Tibial artery (tissue), 4 donors: ENCODE results near the gene HPCAL1.

Experiments
- DNase-seq, 2 donors: peaks; one replicate each; pipeline ENCODE4 v3.0.0-alpha.2; 2019
- H3K27ac ChIP-seq, 2 donors: fragments of 200-600 bp; sonication (generic) in 1 of 2; 1 replicate in 1 of 2; 2 replicates in 1 of 2; pipeline ENCODE4 v1.5.1; 2018 to 2019; ENCODE audit warnings: mild to moderate bottlenecking in 1 of 2
- H3K27me3 ChIP-seq, 2 donors: fragments of 200-600 bp; sonication (generic) in 1 of 2; one replicate each; pipeline versions ENCODE4 v1.5.1 to v1.6.0; 2016 to 2019
- H3K36me3 ChIP-seq, 3 donors: fragments of 200-600 bp; sonication (generic) in 2 of 3; one replicate each; pipeline ENCODE4 v1.5.1; 2016 to 2019; ENCODE audit warnings: mild to moderate bottlenecking in 2 of 3
- H3K4me1 ChIP-seq, 4 donors: fragments of 200-600 bp; sonication (generic) in 2 of 4; 1 replicate in 3 of 4; 2 replicates in 1 of 4; pipeline ENCODE4 v1.5.1; 2016 to 2019
- H3K4me3 ChIP-seq, 2 donors: fragments of 200-600 bp; sonication (generic) in 1 of 2; 1 replicate in 1 of 2; 2 replicates in 1 of 2; pipeline ENCODE4 v1.5.1; 2018 to 2019; ENCODE audit warnings: mild to moderate bottlenecking in 2 of 2
- H3K9me3 ChIP-seq, 3 donors: fragments of 200-600 bp; sonication (generic) in 1 of 3; one replicate each; pipeline ENCODE4 v1.5.1; 2016 to 2019
- CTCF ChIP-seq, 2 experiments: fragments of 200-600 bp in 1 of 2; fragments of 450-650 bp in 1 of 2; IDR thresholded peaks; one replicate each; pipeline ENCODE4 v1.5.1; 2017 to 2019; ENCODE audit warnings: antibody characterized with exemption in 2 of 2, mild to moderate bottlenecking in 1 of 2, moderate library complexity in 1 of 2
- intact Hi-C: fragments of 100-400 bp; cut with DNase I; formaldehyde crosslinking; loops from one replicate; pipeline ENCODE4 v1.15.0; 2023; ENCODE audit warnings: low total_unique reads

The HPCAL1 gene

GRCh38 chr2:10303694-10304378, 1.1 kb downstream of the HPCAL1 start:
- Histone ChIP-seq H3K27me3 (no peaks in the 10 kb centered on the region), H3K36me3 (no peaks in the 10 kb centered on the region), H3K4me3 (peak overlapping the region; percentile 76 to 94), H3K27ac (peak overlapping the region; percentile 74 to 77), H3K4me1 (peaks cover 0 to 30% (median 20%) of the 10 kb centered on the region in 4 donors), H3K9me3 (no peaks in the 10 kb centered on the region)
- no peak for DNase-seq
- intact Hi-C loops: loop anchor here (2.0 to 5.0 kb wide), 2 partner anchors 105 to 177 kb away; no protein-coding TSS in a partner anchor
- TF ChIP-seq CTCF (IDR thresholded peaks at IDR 0.05): no peak

- DNase-seq: no peak
- H3K4me1 ChIP-seq: peaks cover 0 to 30% (median 20%) of the 10 kb centered on the region in 4 donors
Measured at GRCh38 chr2:10304458-10305253, 2.0 kb downstream of the HPCAL1 start.

GRCh38 chr2:10305254-10305635, 2.5 kb downstream of the HPCAL1 start:
- H3K4me1 ChIP-seq: peaks cover 0 to 30% (median 20%) of the 10 kb centered on the region in 4 donors
- no peak overlapping the region for H3K27ac ChIP-seq
- no peaks in the 10 kb centered on the region for H3K9me3 ChIP-seq
- H3K36me3 ChIP-seq: no peaks in the 10 kb centered on the region
- no peak for DNase-seq
- no peak for TF ChIP-seq CTCF (IDR thresholded peaks at IDR 0.05)
- no peak overlapping the region for H3K4me3 ChIP-seq
- no peaks in the 10 kb centered on the region for H3K27me3 ChIP-seq
- intact Hi-C loops: no loop called here

More at GRCh38 chr2:10304458-10305253, 2.0 kb downstream of the HPCAL1 start:
- no peaks in the 10 kb centered on the region for H3K36me3 ChIP-seq
- H3K4me3 ChIP-seq: peak overlapping the region; percentile 76 to 94
- intact Hi-C loops: loop anchor here (5.0 kb wide), 1 partner anchor 177 kb away; no protein-coding TSS in a partner anchor
- no peak for TF ChIP-seq CTCF (IDR thresholded peaks at IDR 0.05)
- no peaks in the 10 kb centered on the region for H3K9me3 ChIP-seq
- no peak overlapping the region for H3K27ac ChIP-seq
- H3K27me3 ChIP-seq: no peaks in the 10 kb centered on the region

GRCh38 chr2:10305715-10306114, 3.0 kb downstream of the HPCAL1 start:
- H3K9me3 ChIP-seq: no peaks in the 10 kb centered on the region
- H3K4me3 ChIP-seq: no peak overlapping the region
- DNase-seq: no peak
- no peaks in the 10 kb centered on the region for H3K36me3 ChIP-seq
- no peaks in the 10 kb centered on the region for H3K27me3 ChIP-seq
- intact Hi-C loops: no loop called here
- no peak for TF ChIP-seq CTCF (IDR thresholded peaks at IDR 0.05)
- peaks cover 0 to 30% (median 20%) of the 10 kb centered on the region in 4 donors for H3K4me1 ChIP-seq
- H3K27ac ChIP-seq: no peak overlapping the region

GRCh38 chr2:10306901-10307463, 4.3 kb downstream of the HPCAL1 start:
- peaks cover 0 to 26% (median 19%) of the 10 kb centered on the region in 4 donors for H3K4me1 ChIP-seq
- H3K27me3 ChIP-seq: no peaks in the 10 kb centered on the region
- no peak for DNase-seq
- no peaks in the 10 kb centered on the region for H3K9me3 ChIP-seq
- intact Hi-C loops: no loop called here
- TF ChIP-seq CTCF (IDR thresholded peaks at IDR 0.05): no peak
- H3K27ac ChIP-seq: no peak overlapping the region
- H3K36me3 ChIP-seq: no peaks in the 10 kb centered on the region
- H3K4me3 ChIP-seq: no peak overlapping the region
